HG02970 (cell line): ENCODE results near the gene SLC47A1.
"Not testable (repeated sequence)": the region's sequence is repeated elsewhere in the genome, so short reads cannot be mapped to it uniquely, and the experiment has no call there.

Experiments used
- ATAC-seq: cut with Tn5 transposase; IDR thresholded peaks from one replicate; pipeline ENCODE4 v1.9.1; 2021; ENCODE audit warnings: mild to moderate bottlenecking, moderate library complexity, moderate number of reproducible peaks; ENCODE audit not compliant: unreplicated experiment, low FRiP score

Gene SLC47A1

GRCh38 chr17:19551591-19552148 is 18.0 kb downstream of the SLC47A1 start:
- ATAC-seq = no peak

DNA sequence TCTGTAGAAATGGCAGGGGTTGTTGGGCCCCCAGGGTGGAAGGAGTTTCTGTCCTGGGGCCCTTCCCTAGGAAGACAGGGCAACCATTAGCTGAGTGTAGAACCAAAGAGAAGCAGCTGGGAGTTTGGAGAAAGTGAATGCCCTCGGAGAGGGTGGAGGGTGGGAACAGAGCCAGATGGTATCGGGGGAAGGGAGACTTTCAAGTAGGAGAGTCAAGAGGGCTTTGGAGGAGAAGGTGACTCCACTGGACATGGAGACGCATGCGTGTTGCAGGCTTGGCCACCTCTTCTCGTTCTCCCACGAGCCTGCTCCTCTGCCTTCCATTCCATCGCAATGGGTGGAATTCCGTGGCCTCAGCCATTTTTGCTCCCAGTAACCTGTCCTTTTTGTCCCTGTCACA is 19.4 kb downstream of the SLC47A1 start:
- no peak for ATAC-seq

GRCh38 chr17:19554393-19554792 is 20.7 kb downstream of the SLC47A1 start:
- ATAC-seq = no peak

- no peak for ATAC-seq
Observed at GRCh38 chr17:19555746-19556145, 22.1 kb downstream of the SLC47A1 start.

DNA sequence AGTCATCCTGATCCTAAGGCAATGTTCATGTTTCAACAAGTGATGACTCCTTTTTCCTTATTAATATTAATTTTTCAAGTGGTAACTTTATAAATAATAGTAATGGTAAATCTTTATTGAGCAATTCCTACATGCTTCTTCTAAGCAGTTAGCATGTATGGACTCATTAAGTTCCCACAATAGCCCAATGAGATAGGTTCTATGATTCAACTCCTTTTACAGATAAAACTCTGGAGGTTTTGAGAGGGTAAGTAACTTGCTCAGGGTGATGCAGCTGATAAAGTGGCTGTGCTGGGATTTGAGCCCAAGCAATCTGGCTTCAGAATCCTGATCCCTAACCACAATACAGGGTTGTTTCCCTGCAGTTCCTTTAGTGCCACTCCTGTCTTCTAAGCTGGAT is 25.3 kb downstream of the SLC47A1 start:
- ATAC-seq = no peak

GRCh38 chr17:19561697-19562318 is 28.2 kb downstream of the SLC47A1 start:
- ATAC-seq = no peak

DNA sequence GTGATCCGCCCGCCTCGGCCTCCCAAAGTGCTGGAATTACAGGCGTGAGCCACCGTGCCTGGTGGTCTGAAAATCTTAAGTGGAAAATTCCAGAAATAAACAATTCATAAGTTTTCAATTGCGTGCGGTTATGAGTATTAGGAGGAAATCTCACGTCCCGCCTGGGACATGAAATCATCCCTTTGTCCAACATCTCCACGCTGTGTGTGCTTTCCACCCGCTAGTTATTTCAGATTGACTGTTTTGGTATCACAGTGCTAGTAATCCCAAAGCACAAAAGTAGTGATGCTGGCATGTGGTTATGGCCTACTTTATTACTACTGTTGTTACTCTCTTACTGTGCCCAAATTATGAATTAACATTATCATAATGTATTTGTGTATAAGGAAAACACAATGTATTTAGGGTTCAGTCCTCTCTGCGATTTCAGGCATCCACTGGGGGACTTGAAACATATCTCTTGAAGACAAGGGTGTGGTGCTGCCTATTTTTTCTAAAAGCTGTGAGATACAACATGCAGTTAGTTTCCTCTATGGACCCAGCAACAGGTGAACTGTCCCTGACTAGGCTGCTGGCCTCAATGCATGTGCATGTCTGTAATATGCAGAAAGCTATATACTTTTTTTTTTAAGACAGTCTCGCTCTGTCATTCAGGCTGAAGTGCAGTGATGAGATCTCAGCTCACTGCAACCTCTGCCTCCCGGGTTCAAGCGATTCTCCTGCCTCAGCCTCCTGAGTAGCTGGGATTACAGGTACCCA is 32.3 kb downstream of the SLC47A1 start:
- ATAC-seq = no peak

- no peak for ATAC-seq
Observed at GRCh38 chr17:19567216-19568015, 33.8 kb downstream of the SLC47A1 start.

GRCh38 chr17:19568016-19568350 is 34.3 kb downstream of the SLC47A1 start:
- ATAC-seq = no peak

DNA sequence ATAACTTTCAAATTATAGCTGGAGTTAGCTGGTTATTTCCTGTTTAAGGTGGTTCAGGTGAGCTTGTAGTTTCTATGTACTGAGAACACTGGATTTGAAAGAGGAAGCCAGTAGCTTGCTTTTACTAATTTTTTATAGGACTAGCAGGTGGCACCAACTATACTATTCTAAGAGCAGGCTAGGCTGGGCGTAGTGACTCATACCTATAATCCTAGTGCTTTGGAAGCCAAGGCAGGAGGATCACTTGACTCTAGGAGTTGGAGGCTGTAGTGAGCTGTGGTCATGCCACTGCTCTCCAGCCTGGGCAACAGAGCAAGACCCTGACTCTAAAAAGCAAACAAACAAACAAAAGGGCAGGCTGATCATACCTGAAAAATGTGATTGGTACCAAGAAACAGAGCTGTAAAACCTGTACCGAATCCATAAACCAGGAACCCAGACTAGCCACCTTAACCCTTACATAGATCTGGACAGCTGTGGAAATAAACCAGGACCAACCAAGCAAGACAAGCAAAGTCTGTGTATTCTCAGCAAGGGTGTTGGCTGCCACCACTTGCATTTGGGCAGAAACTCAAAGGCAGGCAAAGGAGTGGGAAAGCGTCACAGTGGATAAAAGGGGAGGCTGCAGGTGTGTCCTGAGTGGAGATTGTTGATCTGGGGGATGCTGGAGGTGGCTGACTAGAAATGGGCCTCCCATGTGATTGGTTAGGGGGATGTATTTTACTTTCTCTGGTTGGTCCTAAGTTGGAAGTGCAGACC is 36.3 kb downstream of the SLC47A1 start:
- no peak for ATAC-seq

- no peak for ATAC-seq
Observed at GRCh38 chr17:19570544-19571062, 36.9 kb downstream of the SLC47A1 start.

DNA sequence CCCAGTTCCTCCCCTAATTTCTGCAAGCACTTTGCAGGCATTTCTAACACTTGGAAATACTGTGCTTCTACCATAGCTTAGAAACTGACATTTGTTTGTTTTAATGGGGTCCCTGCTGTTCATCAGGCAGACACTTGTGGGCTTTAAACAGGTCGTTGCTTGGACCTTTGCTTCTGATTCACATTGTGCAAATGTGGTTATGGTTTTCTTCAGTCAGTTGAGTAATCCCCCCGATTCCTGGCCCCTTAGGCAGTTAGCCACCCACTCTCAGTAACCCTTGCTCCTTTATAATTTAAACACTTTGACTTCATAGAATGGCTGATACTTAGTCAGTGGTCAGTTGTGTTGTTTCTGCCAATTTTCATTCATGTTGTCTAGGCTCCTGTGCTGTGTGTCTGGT is 39.4 kb downstream of the SLC47A1 start:
- ATAC-seq = no peak

- ATAC-seq = no peak
Observed at GRCh38 chr17:19574956-19575355, 41.3 kb downstream of the SLC47A1 start.

- no peak for ATAC-seq
Observed at GRCh38 chr17:19578545-19578944, 44.9 kb downstream of the SLC47A1 start.

GRCh38 chr17:19579192-19579761 is 45.6 kb downstream of the SLC47A1 start:
- ATAC-seq = no peak

GRCh38 chr17:19579867-19580565 is 46.4 kb downstream of the SLC47A1 start:
- ATAC-seq = no peak

DNA sequence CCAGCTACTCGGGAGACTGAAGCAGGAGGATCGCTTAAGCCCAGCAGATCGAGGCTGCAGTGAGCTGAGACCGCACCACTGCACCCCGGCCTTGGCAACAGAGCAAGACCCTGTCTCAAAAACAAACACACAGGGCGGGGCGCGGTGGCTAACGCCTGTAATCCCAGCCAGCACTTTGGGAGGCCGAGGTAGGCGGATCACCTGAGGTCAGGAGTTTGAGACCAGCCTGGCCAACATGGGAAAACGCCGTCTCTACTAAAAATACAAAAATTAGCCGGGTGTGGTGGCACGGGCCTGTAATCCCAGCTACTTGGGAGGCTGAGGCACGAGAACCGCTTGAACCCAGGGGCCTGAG is 46.9 kb downstream of the SLC47A1 start:
- ATAC-seq = not testable (repeated sequence)

- ATAC-seq = not testable (repeated sequence)
Observed at GRCh38 chr17:19582152-19582551, 48.5 kb downstream of the SLC47A1 start.

DNA sequence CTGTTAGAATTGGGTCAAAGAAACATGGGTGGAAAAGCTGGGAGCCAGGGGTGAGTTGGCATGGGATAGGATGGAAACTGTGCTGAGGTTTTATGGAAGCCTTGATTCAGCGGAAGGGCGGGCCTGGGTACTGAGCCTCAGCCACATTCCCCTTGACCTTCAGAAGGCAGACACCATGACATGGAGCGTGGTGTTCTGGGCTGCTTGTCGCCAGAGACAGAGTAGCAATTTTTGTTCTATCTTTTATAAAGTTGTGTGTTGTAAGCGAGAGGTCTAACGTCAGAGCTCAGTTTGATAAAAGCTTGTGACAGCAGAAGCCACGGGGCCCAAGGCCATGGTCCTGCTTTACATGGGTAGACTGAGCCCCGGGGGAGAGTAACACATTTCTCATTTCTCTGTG is 50.2 kb downstream of the SLC47A1 start:
- no peak for ATAC-seq
